ENCODE results near the gene DDX52.

DDX52 gene

GRCh38 chr17:37605813-37606505 lies 37.3 kb downstream of the DDX52 start:
- Histone ChIP-seq H3K9ac (ENCODE audit: low read length) (no peak overlapping the region), H3K27me3 (ENCODE audit: control insufficient read depth, insufficient read depth, low read length) (no peaks in the 10 kb centered on the region), H3K27ac (ENCODE audit: low read depth, low read length) (no peak overlapping the region), H3K4me1 (ENCODE audit: control insufficient read depth, insufficient read depth, low read length) (peaks cover 6% of the 10 kb centered on the region), H3K4me3 (ENCODE audit: low read length) (no peak overlapping the region), H3K36me3 (ENCODE audit: control insufficient read depth, insufficient read depth, low read length) (no peaks in the 10 kb centered on the region)

- no peaks in the 10 kb centered on the region for H3K36me3 ChIP-seq (ENCODE audit: control insufficient read depth, insufficient read depth, low read length)
- no peak overlapping the region for H3K4me3 ChIP-seq (ENCODE audit: low read length)
- H3K4me1 ChIP-seq (ENCODE audit: control insufficient read depth, insufficient read depth, low read length), result peaks cover 6% of the 10 kb centered on the region
- H3K9ac ChIP-seq (ENCODE audit: low read length), result no peak overlapping the region
- no peak overlapping the region for H3K27ac ChIP-seq (ENCODE audit: low read depth, low read length)
- H3K27me3 ChIP-seq (ENCODE audit: control insufficient read depth, insufficient read depth, low read length), result no peaks in the 10 kb centered on the region
These were observed 38.2 kb downstream of the DDX52 start for GRCh38 chr17:37605081-37605480.

- Histone ChIP-seq H3K9ac (ENCODE audit: low read length) (no peak overlapping the region), H3K4me3 (ENCODE audit: low read length) (no peak overlapping the region)
These were observed 38.7 kb downstream of the DDX52 start for GRCh38 chr17:37604556-37604955.

GRCh38 chr17:37598145-37598544 lies 45.1 kb downstream of the DDX52 start:
- no peak overlapping the region for H3K4me3 ChIP-seq (ENCODE audit: low read length)
- no peaks in the 10 kb centered on the region for H3K4me1 ChIP-seq (ENCODE audit: control insufficient read depth, insufficient read depth, low read length)
- H3K27me3 ChIP-seq (ENCODE audit: control insufficient read depth, insufficient read depth, low read length), result no peaks in the 10 kb centered on the region
- no peak overlapping the region for H3K9ac ChIP-seq (ENCODE audit: low read length)
- H3K27ac ChIP-seq (ENCODE audit: low read depth, low read length), result no peak overlapping the region
- H3K36me3 ChIP-seq (ENCODE audit: control insufficient read depth, insufficient read depth, low read length), result peaks cover 18% of the 10 kb centered on the region

More at GRCh38 chr17:37604556-37604955, 38.7 kb downstream of the DDX52 start:
- Histone ChIP-seq H3K36me3 (ENCODE audit: control insufficient read depth, insufficient read depth, low read length) (no peaks in the 10 kb centered on the region), H3K27me3 (ENCODE audit: control insufficient read depth, insufficient read depth, low read length) (no peaks in the 10 kb centered on the region), H3K27ac (ENCODE audit: low read depth, low read length) (no peak overlapping the region), H3K4me1 (ENCODE audit: control insufficient read depth, insufficient read depth, low read length) (peaks cover 4% of the 10 kb centered on the region)

GRCh38 chr17:37592291-37592690 lies 51.0 kb downstream of the DDX52 start:
- peaks cover 12% of the 10 kb centered on the region for H3K36me3 ChIP-seq (ENCODE audit: control insufficient read depth, insufficient read depth, low read length)
- no peaks in the 10 kb centered on the region for H3K27me3 ChIP-seq (ENCODE audit: control insufficient read depth, insufficient read depth, low read length)
- no peak overlapping the region for H3K4me3 ChIP-seq (ENCODE audit: low read length)
- H3K9ac ChIP-seq (ENCODE audit: low read length), result no peak overlapping the region
- no peaks in the 10 kb centered on the region for H3K4me1 ChIP-seq (ENCODE audit: control insufficient read depth, insufficient read depth, low read length)
- no peak overlapping the region for H3K27ac ChIP-seq (ENCODE audit: low read depth, low read length)

- no peak overlapping the region for H3K27ac ChIP-seq (ENCODE audit: low read depth, low read length)
- H3K27me3 ChIP-seq (ENCODE audit: control insufficient read depth, insufficient read depth, low read length), result no peaks in the 10 kb centered on the region
- no peak overlapping the region for H3K4me3 ChIP-seq (ENCODE audit: low read length)
- H3K9ac ChIP-seq (ENCODE audit: low read length), result no peak overlapping the region
- no peaks in the 10 kb centered on the region for H3K4me1 ChIP-seq (ENCODE audit: control insufficient read depth, insufficient read depth, low read length)
- H3K36me3 ChIP-seq (ENCODE audit: control insufficient read depth, insufficient read depth, low read length), result peaks cover 12% of the 10 kb centered on the region
These were observed 58.2 kb downstream of the DDX52 start for GRCh38 chr17:37585066-37585465.

- no peaks in the 10 kb centered on the region for H3K4me1 ChIP-seq (ENCODE audit: control insufficient read depth, insufficient read depth, low read length)
- H3K9ac ChIP-seq (ENCODE audit: low read length), result no peak overlapping the region
- H3K27me3 ChIP-seq (ENCODE audit: control insufficient read depth, insufficient read depth, low read length), result no peaks in the 10 kb centered on the region
- peaks cover 17% of the 10 kb centered on the region for H3K36me3 ChIP-seq (ENCODE audit: control insufficient read depth, insufficient read depth, low read length)
- no peak overlapping the region for H3K4me3 ChIP-seq (ENCODE audit: low read length)
- no peak overlapping the region for H3K27ac ChIP-seq (ENCODE audit: low read depth, low read length)
These were observed 67.0 kb downstream of the DDX52 start for GRCh38 chr17:37576281-37576680.

- H3K27ac ChIP-seq (ENCODE audit: low read depth, low read length), result no peak overlapping the region
- H3K36me3 ChIP-seq (ENCODE audit: control insufficient read depth, insufficient read depth, low read length), result peaks cover 19% of the 10 kb centered on the region
- H3K27me3 ChIP-seq (ENCODE audit: control insufficient read depth, insufficient read depth, low read length), result no peaks in the 10 kb centered on the region
- no peak overlapping the region for H3K9ac ChIP-seq (ENCODE audit: low read length)
- no peak overlapping the region for H3K4me3 ChIP-seq (ENCODE audit: low read length)
- H3K4me1 ChIP-seq (ENCODE audit: control insufficient read depth, insufficient read depth, low read length), result no peaks in the 10 kb centered on the region
These were observed 68.8 kb downstream of the DDX52 start for GRCh38 chr17:37574427-37574826.

- Histone ChIP-seq H3K9ac (ENCODE audit: low read length) (no peak overlapping the region), H3K4me3 (ENCODE audit: low read length) (no peak overlapping the region), H3K4me1 (ENCODE audit: control insufficient read depth, insufficient read depth, low read length) (no peaks in the 10 kb centered on the region), H3K27me3 (ENCODE audit: control insufficient read depth, insufficient read depth, low read length) (no peaks in the 10 kb centered on the region), H3K27ac (ENCODE audit: low read depth, low read length) (no peak overlapping the region), H3K36me3 (ENCODE audit: control insufficient read depth, insufficient read depth, low read length) (peaks cover 21% of the 10 kb centered on the region)
These were observed 71.6 kb downstream of the DDX52 start for GRCh38 chr17:37571674-37572073.

GRCh38 chr17:37570527-37571093 lies 72.6 kb downstream of the DDX52 start:
- Histone ChIP-seq H3K27me3 (ENCODE audit: control insufficient read depth, insufficient read depth, low read length) (no peaks in the 10 kb centered on the region), H3K36me3 (ENCODE audit: control insufficient read depth, insufficient read depth, low read length) (peaks cover 21% of the 10 kb centered on the region), H3K4me3 (ENCODE audit: low read length) (no peak overlapping the region), H3K27ac (ENCODE audit: low read depth, low read length) (no peak overlapping the region), H3K4me1 (ENCODE audit: control insufficient read depth, insufficient read depth, low read length) (no peaks in the 10 kb centered on the region), H3K9ac (ENCODE audit: low read length) (no peak overlapping the region)

GRCh38 chr17:37568350-37569053 lies 74.7 kb downstream of the DDX52 start:
- no peak overlapping the region for H3K27ac ChIP-seq (ENCODE audit: low read depth, low read length)
- H3K9ac ChIP-seq (ENCODE audit: low read length), result no peak overlapping the region
- H3K4me3 ChIP-seq (ENCODE audit: low read length), result no peak overlapping the region
- H3K4me1 ChIP-seq (ENCODE audit: control insufficient read depth, insufficient read depth, low read length), result no peaks in the 10 kb centered on the region
- no peaks in the 10 kb centered on the region for H3K27me3 ChIP-seq (ENCODE audit: control insufficient read depth, insufficient read depth, low read length)
- H3K36me3 ChIP-seq (ENCODE audit: control insufficient read depth, insufficient read depth, low read length), result peaks cover 22% of the 10 kb centered on the region

GRCh38 chr17:37567538-37567937 lies 75.7 kb downstream of the DDX52 start:
- Histone ChIP-seq H3K4me3 (ENCODE audit: low read length) (no peak overlapping the region), H3K4me1 (ENCODE audit: control insufficient read depth, insufficient read depth, low read length) (no peaks in the 10 kb centered on the region), H3K27me3 (ENCODE audit: control insufficient read depth, insufficient read depth, low read length) (no peaks in the 10 kb centered on the region), H3K36me3 (ENCODE audit: control insufficient read depth, insufficient read depth, low read length) (peaks cover 21% of the 10 kb centered on the region), H3K27ac (ENCODE audit: low read depth, low read length) (no peak overlapping the region), H3K9ac (ENCODE audit: low read length) (no peak overlapping the region)

Data from rectal smooth muscle tissue (tissue), 1 donor.